HepG2 (cell line): ENCODE data around the gene TOR4A. TPM values are rescaled to one million over a fixed set of nuclear protein-coding genes. Genes with fewer than 3 reads are reported as not detected.
A peak's percentile ranks its signal among the peaks of the same experiment; 100 is the strongest.

Experiments used
- FOSL1 ChIP-seq: sonication (generic); formaldehyde crosslinking; IDR thresholded peaks from 2 replicates; pipeline ENCODE4 v1.9.0; 2021; ENCODE audit warnings: missing genetic modification reagents, borderline replicate concordance
- FOXO1 ChIP-seq: sonication (generic); formaldehyde crosslinking; IDR thresholded peaks from 2 replicates; pipeline ENCODE4 v1.4.0; 2020; ENCODE audit warnings: missing genetic modification reagents
- KAT2B ChIP-seq: fragments of 150-350 bp; IDR thresholded peaks from 2 replicates; pipeline ENCODE4 v1.6.1; 2014; ENCODE audit warnings: low read depth, low read length, borderline replicate concordance
- MXD4 ChIP-seq: IDR thresholded peaks from 2 replicates; pipeline ENCODE4 v1.6.1; 2016; ENCODE audit warnings: mild to moderate bottlenecking, missing biosample characterization, missing genetic modification reagents
- NBN ChIP-seq: fragments of 450-650 bp; conservative IDR thresholded peaks from 2 replicates; pipeline ENCODE4 v1.6.1; 2017
- NFIC ChIP-seq: IDR thresholded peaks from 2 replicates; pipeline ENCODE4 v1.6.1; 2012; ENCODE audit warnings: mild to moderate bottlenecking, low read length, inconsistent platforms
- PRPF4 ChIP-seq: fragments of 200-400 bp; formaldehyde crosslinking; IDR thresholded peaks from 2 replicates; pipeline ENCODE4 v1.6.1; 2016; ENCODE audit warnings: low read length, low read depth; ENCODE audit not compliant: poor library complexity, severe bottlenecking
- RBM39 ChIP-seq: fragments of 200-400 bp; formaldehyde crosslinking; IDR thresholded peaks from one replicate; pipeline ENCODE4 v1.6.1; 2018; ENCODE audit warnings: antibody characterized with exemption, mild to moderate bottlenecking, low read depth, low read length; ENCODE audit not compliant: poor library complexity, severe bottlenecking
- TEAD2 ChIP-seq: sonication (generic); formaldehyde crosslinking; IDR thresholded peaks from 2 replicates; pipeline ENCODE4 v1.9.0; 2021; ENCODE audit warnings: missing genetic modification reagents
- ZBTB21 ChIP-seq: sonication (generic); formaldehyde crosslinking; IDR thresholded peaks from 2 replicates; pipeline ENCODE4 v1.4.0; 2020; ENCODE audit warnings: missing genetic modification reagents
- ZC3H4 ChIP-seq: sonication (generic); formaldehyde crosslinking; IDR thresholded peaks from 2 replicates; pipeline ENCODE4 v1.4.0; 2020; ENCODE audit warnings: missing genetic modification reagents, borderline replicate concordance
- ZNF317 ChIP-seq: sonication (generic); formaldehyde crosslinking; IDR thresholded peaks from 2 replicates; pipeline ENCODE4 v1.5.0; 2020; ENCODE audit warnings: mild to moderate bottlenecking, missing genetic modification reagents
- ZNF33A ChIP-seq: sonication (generic); formaldehyde crosslinking; IDR thresholded peaks from 2 replicates; pipeline ENCODE4 v1.5.1; 2020; ENCODE audit warnings: missing genetic modification reagents, mild to moderate bottlenecking, moderate library complexity, borderline replicate concordance
- ZNF572 ChIP-seq: sonication (generic); formaldehyde crosslinking; IDR thresholded peaks from 2 replicates; pipeline ENCODE4 v1.5.1; 2020; ENCODE audit warnings: mild to moderate bottlenecking, missing genetic modification reagents
- ZNF619 ChIP-seq: sonication (generic); formaldehyde crosslinking; IDR thresholded peaks from 2 replicates; pipeline ENCODE4 v1.4.0; 2020; ENCODE audit warnings: mild to moderate bottlenecking, missing genetic modification reagents
- ZNF703 ChIP-seq: sonication (generic); formaldehyde crosslinking; IDR thresholded peaks from 2 replicates; pipeline ENCODE4 v1.5.1; 2020; ENCODE audit warnings: missing genetic modification reagents, mild to moderate bottlenecking, moderate library complexity, borderline replicate concordance
- polyA plus RNA-seq, 8 experiments: library from polyadenylated mRNA; depleted of rRNA in 3 of 8; stranded (reverse) in 7 of 8; unstranded in 1 of 8; fragments of >200 nt; fragmentation: Illumina TruSeq in 4 of 8; extraction: Trizol in 4 of 8; gene quantifications; 2 replicates each; pipeline versions ENCODE4 v1.2.1 to v1.2.3, GENCODE V29; 2011 to 2016; ENCODE audit warnings: low read depth in 4 of 8, missing spikeins in 1 of 8, mixed read lengths in 1 of 8; ENCODE audit not compliant: insufficient read depth in 1 of 8
- total RNA-seq, 5 experiments: library from RNA; depleted of rRNA; stranded (reverse); fragments of >200 nt; fragmentation: Illumina TruSeq; extraction: Trizol; gene quantifications; 2 replicates each; pipeline ENCODE4 v1.2.3, GENCODE V29; 2016; ENCODE audit warnings: low read depth in 1 of 5
- TF ChIP-seq, protein P1 (sequence below): sonication (generic); formaldehyde crosslinking; IDR thresholded peaks from 2 replicates; pipeline ENCODE4 v1.9.0; 2022; ENCODE audit warnings: low read depth, missing genetic modification reagents
- TF ChIP-seq, protein P2 (sequence below): sonication (generic); formaldehyde crosslinking; IDR thresholded peaks from 2 replicates; pipeline ENCODE4 v1.8.0; 2022; ENCODE audit warnings: low read depth, missing genetic modification reagents
- TF ChIP-seq, protein P3 (sequence below), 2 experiments: sonication (generic) in 1 of 2; formaldehyde crosslinking in 1 of 2; IDR thresholded peaks; 2 replicates each; pipeline versions ENCODE4 v1.6.1 to v1.9.0; 2014 to 2022; ENCODE audit warnings: antibody characterized with exemption in 1 of 2, borderline replicate concordance in 1 of 2, inconsistent platforms in 1 of 2, low read depth in 1 of 2, missing genetic modification reagents in 1 of 2

The TOR4A gene
- total and polyA plus RNA-seq, 2 of the 13 experiments (the other 11 are each of a cell fraction or from before 2014, with no cell fraction given) = 11.1 to 14.2 TPM

DNA sequence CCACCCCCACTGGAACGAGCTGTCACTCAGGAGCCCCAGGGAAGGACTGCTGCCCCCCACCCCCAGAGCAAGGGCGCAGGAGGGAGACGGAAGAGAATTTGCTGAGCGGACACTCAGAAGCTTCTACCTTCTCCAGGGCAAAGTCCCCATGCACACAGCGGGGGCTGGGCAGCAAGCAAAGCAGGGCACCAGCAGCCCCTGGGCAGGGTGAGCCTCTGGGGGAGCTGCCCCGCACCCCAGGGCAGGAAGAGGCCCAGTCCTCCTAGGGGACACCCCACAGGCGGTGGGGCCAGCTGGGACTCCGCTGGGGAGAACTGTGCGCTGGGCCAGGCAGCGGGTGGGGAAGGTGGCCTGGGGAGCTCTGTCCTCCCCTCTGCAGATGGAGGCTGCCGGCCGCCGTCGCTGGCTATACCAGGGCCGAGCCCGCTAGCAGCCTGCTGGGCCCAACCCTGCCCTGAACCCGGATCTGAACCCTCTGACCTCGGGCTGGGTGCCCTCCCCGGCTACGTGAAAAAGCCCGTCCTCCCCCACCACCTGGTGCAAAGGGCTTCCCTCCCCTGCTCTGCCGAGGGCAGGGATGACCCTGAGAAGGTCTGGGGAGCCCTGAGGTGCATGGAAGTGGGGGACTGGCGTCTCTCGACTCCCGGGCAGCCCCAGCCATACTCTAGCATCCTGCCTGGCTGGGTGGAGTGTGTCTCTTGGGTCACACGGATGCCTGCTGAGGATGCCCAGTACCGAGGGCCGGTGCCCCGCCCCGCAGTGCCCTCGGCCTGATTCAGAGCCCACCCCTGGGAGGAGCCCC lies 47.4 kb upstream of the TOR4A start (continued):
- TF ChIP-seq ZNF572 (CRISPR knock-in tag) = 0 out of 2 replicates have a peak, but pooled peaks have one; percentile 81
- no peak for TF ChIP-seq NBN
- TF ChIP-seq MXD4 (CRISPR knock-in tag) = peak; percentile 72; the same call in 1 of the 2 replicates
- TF ChIP-seq ZNF703 (CRISPR knock-in tag) = no peak
- TF ChIP-seq PRPF4 = no peak
- no peak for TF ChIP-seq KAT2B
- TF ChIP-seq, protein P1, sequence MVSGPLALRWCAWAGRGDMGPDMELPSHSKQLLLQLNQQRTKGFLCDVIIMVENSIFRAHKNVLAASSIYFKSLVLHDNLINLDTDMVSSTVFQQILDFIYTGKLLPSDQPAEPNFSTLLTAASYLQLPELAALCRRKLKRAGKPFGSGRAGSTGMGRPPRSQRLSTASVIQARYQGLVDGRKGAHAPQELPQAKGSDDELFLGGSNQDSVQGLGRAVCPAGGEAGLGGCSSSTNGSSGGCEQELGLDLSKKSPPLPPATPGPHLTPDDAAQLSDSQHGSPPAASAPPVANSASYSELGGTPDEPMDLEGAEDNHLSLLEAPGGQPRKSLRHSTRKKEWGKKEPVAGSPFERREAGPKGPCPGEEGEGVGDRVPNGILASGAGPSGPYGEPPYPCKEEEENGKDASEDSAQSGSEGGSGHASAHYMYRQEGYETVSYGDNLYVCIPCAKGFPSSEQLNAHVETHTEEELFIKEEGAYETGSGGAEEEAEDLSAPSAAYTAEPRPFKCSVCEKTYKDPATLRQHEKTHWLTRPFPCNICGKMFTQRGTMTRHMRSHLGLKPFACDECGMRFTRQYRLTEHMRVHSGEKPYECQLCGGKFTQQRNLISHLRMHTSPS (CRISPR knock-in tag) = peak; percentile 88
- TF ChIP-seq ZNF619 (CRISPR knock-in tag) = peak; percentile 71; the same call in 1 of the 2 replicates
- TF ChIP-seq ZC3H4 = no peak
- TF ChIP-seq TEAD2 (CRISPR knock-in tag) = no peak
- no peak for TF ChIP-seq FOXO1 (CRISPR knock-in tag)
- TF ChIP-seq FOSL1 (CRISPR knock-in tag) = no peak
- TF ChIP-seq ZBTB21 (CRISPR knock-in tag) = no peak
- TF ChIP-seq, protein P2, sequence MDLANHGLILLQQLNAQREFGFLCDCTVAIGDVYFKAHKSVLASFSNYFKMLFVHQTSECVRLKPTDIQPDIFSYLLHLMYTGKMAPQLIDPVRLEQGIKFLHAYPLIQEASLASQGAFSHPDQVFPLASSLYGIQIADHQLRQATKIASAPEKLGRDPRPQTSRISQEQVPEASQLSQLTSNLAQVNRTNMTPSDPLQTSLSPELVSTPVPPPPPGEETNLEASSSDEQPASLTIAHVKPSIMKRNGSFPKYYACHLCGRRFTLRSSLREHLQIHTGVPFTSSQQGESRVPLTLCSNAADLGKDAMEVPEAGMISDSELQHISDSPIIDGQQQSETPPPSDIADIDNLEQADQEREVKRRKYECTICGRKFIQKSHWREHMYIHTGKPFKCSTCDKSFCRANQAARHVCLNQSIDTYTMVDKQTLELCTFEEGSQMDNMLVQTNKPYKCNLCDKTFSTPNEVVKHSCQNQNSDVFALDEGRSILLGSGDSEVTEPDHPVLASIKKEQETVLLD (CRISPR knock-in tag) = no peak
- no peak for TF ChIP-seq NFIC
- TF ChIP-seq RBM39 = no peak
- TF ChIP-seq ZNF317 (CRISPR knock-in tag) = no peak
- TF ChIP-seq ZNF33A = peak; percentile 42; the same call in 1 of the 2 replicates
- TF ChIP-seq, protein P3, sequence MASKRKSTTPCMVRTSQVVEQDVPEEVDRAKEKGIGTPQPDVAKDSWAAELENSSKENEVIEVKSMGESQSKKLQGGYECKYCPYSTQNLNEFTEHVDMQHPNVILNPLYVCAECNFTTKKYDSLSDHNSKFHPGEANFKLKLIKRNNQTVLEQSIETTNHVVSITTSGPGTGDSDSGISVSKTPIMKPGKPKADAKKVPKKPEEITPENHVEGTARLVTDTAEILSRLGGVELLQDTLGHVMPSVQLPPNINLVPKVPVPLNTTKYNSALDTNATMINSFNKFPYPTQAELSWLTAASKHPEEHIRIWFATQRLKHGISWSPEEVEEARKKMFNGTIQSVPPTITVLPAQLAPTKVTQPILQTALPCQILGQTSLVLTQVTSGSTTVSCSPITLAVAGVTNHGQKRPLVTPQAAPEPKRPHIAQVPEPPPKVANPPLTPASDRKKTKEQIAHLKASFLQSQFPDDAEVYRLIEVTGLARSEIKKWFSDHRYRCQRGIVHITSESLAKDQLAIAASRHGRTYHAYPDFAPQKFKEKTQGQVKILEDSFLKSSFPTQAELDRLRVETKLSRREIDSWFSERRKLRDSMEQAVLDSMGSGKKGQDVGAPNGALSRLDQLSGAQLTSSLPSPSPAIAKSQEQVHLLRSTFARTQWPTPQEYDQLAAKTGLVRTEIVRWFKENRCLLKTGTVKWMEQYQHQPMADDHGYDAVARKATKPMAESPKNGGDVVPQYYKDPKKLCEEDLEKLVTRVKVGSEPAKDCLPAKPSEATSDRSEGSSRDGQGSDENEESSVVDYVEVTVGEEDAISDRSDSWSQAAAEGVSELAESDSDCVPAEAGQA (IDR thresholded peaks at IDR 0.05; ENCODE audit: low read depth) = no peak
- TF ChIP-seq, protein P3 (CRISPR knock-in tag; IDR thresholded peaks at IDR 0.05; ENCODE audit: borderline replicate concordance) = no peak
